A673 (cell line): Measurements from ENCODE around the gene MN1.

Experiments used
- CTCF ChIP-seq: fragments of 300-800, 200-600 bp; sonication (generic); conservative IDR thresholded peaks from 2 replicates; pipeline ENCODE4 v1.5.1; 2017; ENCODE audit warnings: low read depth, mild to moderate bottlenecking, antibody characterized with exemption, low read length, moderate library complexity, mixed read lengths
- EZH2 ChIP-seq: fragments of 200-600 bp; sonication (generic); IDR thresholded peaks from 2 replicates; pipeline ENCODE4 v1.6.1; 2017; ENCODE audit warnings: borderline replicate concordance, low read depth, mild to moderate bottlenecking, mixed read lengths, antibody characterized with exemption, low read length; ENCODE audit not compliant: poor library complexity, severe bottlenecking

GRCh38 chr22:27840436-27840835 lies 38.9 kb upstream of the MN1 start:
- TF ChIP-seq CTCF (no peak), EZH2 (no peak)
